Astrocyte of the cerebellum (primary cell): ENCODE measurements around the gene DEPP1.

Experiments used
- DNase-seq: peaks from one replicate; pipeline ENCODE4 v3.0.0-alpha.2; 2011; ENCODE audit warnings: low read depth
- H3K4me3 ChIP-seq: 2 replicates; pipeline ENCODE4 v1.5.1; 2011; ENCODE audit warnings: mild to moderate bottlenecking, low read depth, low read length, moderate library complexity
- in situ Hi-C: cut with HindIII; loops from 2 replicates; pipeline ENCODE4 v1.10.0; 2017; ENCODE audit warnings: low sequenced_read_pairs
- TF ChIP-seq, protein P1 (sequence below): IDR thresholded peaks from 2 replicates; pipeline ENCODE4 v1.5.1; 2012; ENCODE audit warnings: low read length, low read depth, moderate library complexity, mild to moderate bottlenecking; ENCODE audit errors: missing control alignments

Gene DEPP1

DNA sequence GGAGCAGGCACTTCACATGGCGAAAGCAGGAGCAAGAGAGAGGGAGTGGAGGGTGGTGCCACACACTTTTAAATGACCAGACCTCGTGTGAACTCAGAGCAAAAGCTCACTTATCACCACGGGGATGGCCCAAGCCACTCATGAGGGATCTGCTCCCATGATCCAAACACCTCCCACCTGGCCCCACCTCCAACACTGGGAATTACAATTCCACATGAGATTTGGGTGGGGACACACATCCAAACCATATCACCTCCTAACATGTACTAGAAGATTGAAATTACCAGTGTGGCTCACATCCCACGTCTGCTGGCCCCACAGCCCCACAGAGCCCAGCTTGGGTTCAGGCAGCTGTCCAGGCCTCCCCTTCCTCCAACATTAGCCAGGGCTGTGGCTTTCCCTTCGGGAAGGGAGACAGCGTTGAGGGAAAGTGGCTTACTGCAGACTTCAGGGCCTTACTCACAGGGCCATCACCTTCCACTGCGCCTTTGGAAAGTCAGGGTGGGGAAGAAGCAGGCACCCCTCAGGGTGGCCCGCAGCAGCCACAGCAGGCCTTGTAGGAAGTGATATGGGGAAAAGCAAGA is 7.7 kb downstream of the DEPP1 start:
- in situ Hi-C loops: no loop called here
- no peak for DNase-seq
- TF ChIP-seq, protein P1, sequence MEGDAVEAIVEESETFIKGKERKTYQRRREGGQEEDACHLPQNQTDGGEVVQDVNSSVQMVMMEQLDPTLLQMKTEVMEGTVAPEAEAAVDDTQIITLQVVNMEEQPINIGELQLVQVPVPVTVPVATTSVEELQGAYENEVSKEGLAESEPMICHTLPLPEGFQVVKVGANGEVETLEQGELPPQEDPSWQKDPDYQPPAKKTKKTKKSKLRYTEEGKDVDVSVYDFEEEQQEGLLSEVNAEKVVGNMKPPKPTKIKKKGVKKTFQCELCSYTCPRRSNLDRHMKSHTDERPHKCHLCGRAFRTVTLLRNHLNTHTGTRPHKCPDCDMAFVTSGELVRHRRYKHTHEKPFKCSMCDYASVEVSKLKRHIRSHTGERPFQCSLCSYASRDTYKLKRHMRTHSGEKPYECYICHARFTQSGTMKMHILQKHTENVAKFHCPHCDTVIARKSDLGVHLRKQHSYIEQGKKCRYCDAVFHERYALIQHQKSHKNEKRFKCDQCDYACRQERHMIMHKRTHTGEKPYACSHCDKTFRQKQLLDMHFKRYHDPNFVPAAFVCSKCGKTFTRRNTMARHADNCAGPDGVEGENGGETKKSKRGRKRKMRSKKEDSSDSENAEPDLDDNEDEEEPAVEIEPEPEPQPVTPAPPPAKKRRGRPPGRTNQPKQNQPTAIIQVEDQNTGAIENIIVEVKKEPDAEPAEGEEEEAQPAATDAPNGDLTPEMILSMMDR: no peak
- H3K4me3 ChIP-seq: no peak overlapping the region

DNA sequence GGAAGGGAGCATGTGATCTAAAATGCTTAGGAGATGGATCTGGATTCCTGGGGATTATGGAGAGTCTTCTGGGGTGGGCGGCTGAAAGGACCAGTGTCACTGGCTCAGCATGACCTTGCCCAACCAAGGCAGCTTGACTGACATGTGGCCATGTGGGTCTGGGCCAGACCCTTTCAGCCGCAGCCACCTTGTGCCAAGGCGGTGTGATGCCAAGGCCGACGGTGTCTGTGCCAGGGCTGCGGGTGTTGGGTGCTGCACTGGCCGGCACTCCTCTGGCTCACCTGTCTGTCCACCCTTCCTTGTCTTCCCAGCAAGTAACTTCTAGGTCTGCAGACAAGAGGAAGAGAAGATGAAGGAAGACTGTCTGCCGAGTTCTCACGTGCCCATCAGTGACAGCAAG is 8.8 kb downstream of the DEPP1 start:
- TF ChIP-seq, protein P1: no peak
- DNase-seq: no peak
- in situ Hi-C loops: no loop called here
- no peak overlapping the region for H3K4me3 ChIP-seq

DNA sequence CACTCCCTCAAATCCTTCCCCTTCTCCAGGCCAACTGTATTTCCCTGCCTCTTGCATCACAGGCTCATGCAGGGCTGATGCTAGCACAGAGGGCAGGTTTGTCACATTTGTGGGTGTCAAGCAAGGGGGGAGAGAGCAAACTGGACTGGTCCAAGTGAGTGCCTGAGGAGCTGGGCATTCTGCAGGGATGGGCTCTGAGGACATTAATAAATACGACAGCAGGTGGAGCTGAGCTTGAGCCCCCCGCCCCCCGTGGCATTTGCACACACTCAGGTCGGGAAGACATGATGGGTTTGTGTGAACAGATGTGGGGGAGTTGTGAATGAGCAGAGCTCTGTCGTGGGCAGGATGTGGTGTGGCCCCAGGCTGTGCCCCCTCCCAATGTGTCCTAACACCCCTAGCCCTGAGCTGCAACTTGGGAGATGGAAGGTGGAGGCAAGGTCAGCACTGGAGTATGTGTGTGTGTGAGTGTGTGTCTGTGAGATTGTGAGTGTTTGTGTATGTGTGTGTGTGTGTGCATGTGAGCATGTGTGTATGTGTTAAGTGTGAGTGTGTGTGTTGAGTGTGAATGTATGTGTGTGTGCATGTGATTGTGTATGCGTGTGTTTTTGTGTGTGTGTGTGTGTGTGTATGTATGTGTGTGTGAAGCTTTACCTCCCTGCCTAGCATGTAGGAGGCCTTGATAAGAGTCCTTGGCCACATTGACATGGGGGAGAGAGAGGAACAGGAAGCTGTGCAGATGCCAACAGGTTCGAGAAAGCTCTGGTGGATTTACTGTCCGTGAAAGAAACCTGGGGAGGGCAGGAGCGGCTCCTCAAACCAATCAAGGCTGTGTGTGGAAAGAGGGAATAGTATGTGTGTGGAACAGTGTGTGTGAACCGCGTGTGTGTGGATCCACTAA is 9.9 kb downstream of the DEPP1 start:
- DNase-seq: no peak
- in situ Hi-C loops: no loop called here
- no peak overlapping the region for H3K4me3 ChIP-seq
- TF ChIP-seq, protein P1: no peak

DNA sequence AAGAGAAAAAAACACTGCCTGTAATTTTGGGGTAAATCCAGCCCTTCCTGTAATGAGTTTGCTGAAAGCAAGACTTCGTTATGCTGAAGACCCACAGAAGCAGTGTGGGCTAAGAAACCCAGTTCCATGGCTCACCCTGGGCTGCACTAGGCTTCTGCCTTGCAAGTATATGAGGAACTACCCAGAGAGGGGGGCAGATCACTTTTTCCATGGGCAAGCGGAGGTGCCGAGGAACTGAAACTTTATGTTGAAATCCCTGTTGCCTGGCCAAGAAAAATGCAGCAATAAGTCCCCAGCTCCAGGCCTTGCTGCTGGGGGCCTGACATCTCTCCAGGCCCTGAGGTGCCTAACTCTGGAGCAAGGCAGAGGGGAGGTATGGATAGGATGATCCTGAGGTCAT is 10.5 kb downstream of the DEPP1 start:
- DNase-seq: no peak
- H3K4me3 ChIP-seq: no peak overlapping the region
- TF ChIP-seq, protein P1: no peak
- in situ Hi-C loops: no loop called here

DNA sequence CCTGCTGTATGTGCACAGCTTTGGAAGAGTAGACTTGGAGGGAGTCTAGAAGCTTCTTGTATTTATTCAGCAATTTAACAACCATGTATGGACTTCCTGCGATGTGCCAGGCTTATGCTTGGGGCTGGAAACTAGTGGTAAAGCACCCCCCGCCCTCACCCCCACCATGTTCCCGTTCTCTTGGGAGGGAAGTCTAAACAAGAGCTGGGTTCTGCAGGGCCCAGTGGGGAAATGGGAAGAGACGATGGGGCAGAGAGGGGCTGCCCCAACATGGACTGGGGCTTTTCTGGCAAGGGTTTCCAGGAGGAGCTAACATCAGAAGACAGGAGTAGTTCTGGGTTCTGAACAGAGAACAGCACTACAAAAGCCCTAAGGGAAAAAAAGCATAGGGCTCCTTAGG is 11.0 kb downstream of the DEPP1 start:
- no peak overlapping the region for H3K4me3 ChIP-seq
- DNase-seq: no peak
- TF ChIP-seq, protein P1: no peak
- in situ Hi-C loops: no loop called here

GRCh38 chr10:44966816-44967509 is 11.6 kb downstream of the DEPP1 start:
- no peak overlapping the region for H3K4me3 ChIP-seq
- no peak for DNase-seq
- in situ Hi-C loops: no loop called here
- TF ChIP-seq, protein P1: no peak
